ENCODE measurements around the gene OCA2.

The OCA2 gene

DNA sequence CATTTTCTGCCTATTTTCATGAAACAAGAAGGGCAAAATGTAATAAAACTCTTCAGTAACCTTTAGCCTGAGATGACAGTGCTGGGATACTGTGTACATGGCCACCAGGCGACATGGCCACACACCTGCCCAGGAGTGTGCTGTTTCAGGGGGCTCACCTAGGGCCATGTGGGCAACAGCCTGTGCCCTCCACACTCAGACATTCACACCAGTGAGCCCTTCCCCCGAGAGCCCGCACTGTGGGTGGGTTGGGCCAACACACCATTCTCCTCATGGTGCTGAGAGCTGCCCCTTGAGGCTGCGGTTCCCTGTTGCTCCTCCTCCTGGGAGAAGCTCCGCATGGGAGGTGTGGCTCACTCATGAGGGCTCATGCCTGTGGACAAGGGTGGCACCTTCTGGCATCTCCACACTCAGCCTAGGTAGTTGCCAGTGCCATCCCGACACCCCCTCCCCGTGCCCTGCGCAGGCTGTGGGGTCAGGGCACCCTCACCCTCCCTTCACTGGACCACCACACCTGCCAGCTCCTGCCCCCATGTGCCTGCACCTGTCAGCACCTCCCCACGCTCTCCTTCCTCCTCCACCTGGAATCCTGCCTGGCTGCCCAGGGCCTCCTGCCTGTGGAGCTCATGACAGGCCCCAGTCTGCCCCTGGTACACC, 19.7 kb downstream of the OCA2 start:
- no peak for DNase-seq (ENCODE audit: low spot score)

DNA sequence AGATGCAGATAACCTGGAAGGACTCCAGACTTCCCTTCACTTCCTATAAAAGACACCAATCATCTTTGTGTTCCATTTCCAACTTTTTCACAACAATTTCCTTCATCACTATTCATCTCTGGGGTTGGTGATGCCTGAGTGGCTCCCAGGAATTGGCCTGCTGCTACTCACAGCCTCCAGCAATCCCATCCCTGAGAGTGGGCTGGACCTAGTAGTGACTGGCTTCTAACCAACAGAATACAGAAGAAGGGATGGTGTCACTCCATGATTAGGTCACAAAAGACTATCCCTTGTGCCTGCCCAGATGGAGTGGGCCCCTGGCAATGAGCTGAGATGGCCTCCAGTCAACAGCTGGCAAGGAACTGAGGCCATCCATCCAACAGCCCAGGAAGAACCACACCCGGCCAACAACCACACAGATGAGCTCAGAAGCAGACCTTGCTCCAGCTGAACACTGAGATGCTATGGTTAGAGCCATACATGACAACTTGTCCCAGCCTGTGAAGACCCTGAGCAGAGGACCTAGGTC, 20.9 kb downstream of the OCA2 start:
- no peak for DNase-seq (ENCODE audit: low spot score)

GRCh38 chr15:28075573-28075972, 23.5 kb downstream of the OCA2 start:
- DNase-seq (ENCODE audit: low spot score): no peak

GRCh38 chr15:28068930-28069329, 30.2 kb downstream of the OCA2 start:
- no peak for DNase-seq (ENCODE audit: low spot score)

- no peak for DNase-seq (ENCODE audit: low spot score)
Measured at GRCh38 chr15:28066231-28066630, 32.9 kb downstream of the OCA2 start.

DNA sequence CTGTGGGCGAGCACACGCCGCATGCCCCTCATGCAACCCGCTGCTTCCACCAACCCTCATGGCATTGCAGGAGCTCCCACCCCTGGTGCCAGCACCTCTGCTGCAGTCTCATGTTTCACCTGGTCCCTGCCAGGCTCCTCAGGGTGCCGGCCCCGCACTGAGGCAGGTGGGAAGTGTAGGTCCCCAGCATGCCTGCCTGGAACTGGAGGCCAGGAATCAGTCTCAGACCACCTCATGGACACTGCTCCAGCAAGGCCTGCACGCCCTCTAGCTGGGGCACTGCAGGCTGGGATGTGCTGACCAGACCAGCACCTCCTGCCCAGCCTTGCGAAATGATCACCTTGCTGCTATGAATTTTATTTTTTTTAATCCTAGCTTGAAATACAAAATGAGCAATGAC, 39.1 kb downstream of the OCA2 start:
- DNase-seq (ENCODE audit: low spot score): no peak

- no peak for DNase-seq (ENCODE audit: low spot score)
Measured at GRCh38 chr15:28058082-28058481, 41.0 kb downstream of the OCA2 start.

DNA sequence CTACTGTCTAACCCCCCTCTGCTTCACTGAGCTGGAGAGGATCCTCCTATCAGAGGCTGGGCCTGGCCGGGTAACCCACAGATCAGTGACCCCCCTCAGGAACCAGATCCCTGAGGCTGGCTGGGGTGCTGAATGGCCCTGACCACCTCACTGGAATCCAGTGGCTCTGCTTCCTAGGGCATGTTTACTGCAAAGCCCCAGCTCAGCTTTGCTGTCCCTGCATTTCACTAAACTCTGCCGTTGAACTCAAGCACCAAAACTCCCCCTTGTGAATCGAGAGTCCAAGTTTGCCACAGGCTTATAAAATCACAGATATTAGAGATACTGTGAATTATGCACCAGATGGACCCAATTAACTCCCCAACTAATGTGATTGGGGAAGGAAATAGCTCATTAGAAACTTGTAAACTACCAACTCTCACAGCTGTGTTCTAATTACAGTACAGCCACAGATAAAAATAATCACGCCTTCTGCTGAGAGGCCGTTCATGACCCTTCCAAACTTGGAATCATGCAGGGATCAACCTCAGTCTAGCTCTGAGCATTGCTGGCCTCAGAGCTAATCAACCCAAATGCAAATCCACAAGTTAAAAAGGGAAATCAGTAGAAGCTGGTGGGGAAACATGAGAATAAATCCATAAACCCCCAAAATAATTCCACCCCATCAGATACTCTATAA, 47.0 kb downstream of the OCA2 start:
- DNase-seq (ENCODE audit: low spot score): no peak

DNA sequence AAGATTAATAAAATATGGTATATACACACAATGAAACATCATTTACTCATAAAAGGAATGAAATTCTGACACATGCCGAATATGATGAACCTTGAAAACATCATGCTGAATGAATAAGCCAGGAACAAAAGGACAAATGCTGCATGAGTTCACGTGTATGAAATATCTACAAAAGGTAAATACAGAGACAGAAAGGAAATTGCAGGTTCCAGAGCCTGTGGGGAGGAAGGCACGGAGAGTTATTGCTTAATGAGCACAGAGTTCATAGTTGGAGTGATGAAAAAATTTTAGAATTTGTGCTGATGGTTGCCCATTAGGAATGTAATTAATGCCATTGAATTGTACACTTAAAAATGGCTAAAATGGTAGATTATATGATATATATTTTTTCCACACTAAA, 49.5 kb downstream of the OCA2 start:
- DNase-seq (ENCODE audit: low spot score): no peak

DNA sequence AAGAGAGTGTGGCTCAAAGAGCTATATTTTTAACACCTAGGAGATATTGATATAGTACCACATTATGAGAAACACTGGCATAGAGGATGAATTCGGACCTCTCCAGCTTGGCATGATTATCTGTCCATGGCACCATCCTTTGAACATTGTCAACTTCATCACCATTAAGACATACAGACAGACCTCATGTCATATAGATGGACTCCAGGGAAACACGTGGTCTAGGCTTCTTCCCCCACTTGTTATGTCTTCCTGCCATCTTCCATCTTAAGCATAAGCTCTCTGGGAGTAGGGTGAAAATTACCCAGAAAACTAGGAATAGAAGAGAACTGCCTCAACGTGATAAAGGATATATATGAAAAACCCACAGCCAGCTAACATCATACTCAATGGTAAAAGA, 51.8 kb downstream of the OCA2 start:
- DNase-seq (ENCODE audit: low spot score): no peak

- DNase-seq (ENCODE audit: low spot score): no peak
Measured at GRCh38 chr15:28044121-28044672, 54.9 kb downstream of the OCA2 start.

- DNase-seq (ENCODE audit: low spot score): no peak
Measured at GRCh38 chr15:28043691-28044091, 55.4 kb downstream of the OCA2 start.

DNA sequence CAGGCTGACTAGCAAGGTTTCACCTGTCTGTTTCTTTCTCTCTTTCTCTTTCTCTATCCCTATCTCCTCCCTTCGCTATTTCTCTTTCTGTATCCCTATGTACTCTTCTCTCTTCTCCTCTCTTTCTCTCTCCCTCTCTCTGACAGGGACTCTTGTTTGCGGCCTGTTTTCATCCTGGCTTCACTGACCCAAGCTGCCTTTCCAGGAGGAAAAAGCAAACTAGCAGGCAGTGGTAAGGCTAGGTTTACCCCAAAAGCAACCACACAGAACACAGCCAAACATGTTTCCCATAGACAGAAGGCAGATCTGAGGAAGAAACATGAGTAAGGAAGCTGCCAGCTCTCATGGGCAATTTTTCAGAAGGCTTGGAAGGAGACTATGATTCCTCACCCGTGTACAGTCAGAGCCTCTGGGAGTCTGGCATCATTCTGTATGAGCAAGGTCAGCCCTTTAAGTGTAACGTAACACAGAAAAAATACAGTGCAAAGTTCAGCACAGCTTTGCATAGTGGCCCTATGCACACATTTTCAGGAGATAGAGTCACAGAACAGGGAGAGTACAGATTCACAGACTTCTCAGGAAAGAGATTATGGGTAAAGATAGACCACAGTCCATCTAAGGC, 61.0 kb downstream of the OCA2 start:
- no peak for DNase-seq (ENCODE audit: low spot score)

- no peak for DNase-seq (ENCODE audit: low spot score)
Measured at GRCh38 chr15:28033443-28033842, 65.7 kb downstream of the OCA2 start.

GRCh38 chr15:28030801-28031200, 68.3 kb downstream of the OCA2 start:
- DNase-seq (ENCODE audit: low spot score): no peak

DNA sequence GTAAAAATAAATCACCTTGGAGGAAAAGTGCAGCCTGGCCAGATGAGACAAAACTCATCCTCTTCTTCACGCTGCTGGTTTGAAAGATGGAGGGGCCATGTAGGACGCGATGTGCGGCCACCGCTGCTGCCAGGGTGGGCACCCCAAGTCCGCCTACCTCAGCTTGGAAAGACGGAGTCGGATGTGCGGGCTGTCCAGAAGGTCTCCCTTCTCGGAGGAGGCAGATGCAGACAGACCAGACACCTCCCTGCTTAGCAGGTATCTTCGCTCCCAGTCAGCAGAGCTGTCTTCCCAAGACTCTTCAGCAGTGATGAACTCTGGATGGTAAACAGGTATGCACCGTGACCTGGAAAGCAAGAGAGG, 71.4 kb downstream of the OCA2 start:
- no peak for DNase-seq (ENCODE audit: low spot score)

DNA sequence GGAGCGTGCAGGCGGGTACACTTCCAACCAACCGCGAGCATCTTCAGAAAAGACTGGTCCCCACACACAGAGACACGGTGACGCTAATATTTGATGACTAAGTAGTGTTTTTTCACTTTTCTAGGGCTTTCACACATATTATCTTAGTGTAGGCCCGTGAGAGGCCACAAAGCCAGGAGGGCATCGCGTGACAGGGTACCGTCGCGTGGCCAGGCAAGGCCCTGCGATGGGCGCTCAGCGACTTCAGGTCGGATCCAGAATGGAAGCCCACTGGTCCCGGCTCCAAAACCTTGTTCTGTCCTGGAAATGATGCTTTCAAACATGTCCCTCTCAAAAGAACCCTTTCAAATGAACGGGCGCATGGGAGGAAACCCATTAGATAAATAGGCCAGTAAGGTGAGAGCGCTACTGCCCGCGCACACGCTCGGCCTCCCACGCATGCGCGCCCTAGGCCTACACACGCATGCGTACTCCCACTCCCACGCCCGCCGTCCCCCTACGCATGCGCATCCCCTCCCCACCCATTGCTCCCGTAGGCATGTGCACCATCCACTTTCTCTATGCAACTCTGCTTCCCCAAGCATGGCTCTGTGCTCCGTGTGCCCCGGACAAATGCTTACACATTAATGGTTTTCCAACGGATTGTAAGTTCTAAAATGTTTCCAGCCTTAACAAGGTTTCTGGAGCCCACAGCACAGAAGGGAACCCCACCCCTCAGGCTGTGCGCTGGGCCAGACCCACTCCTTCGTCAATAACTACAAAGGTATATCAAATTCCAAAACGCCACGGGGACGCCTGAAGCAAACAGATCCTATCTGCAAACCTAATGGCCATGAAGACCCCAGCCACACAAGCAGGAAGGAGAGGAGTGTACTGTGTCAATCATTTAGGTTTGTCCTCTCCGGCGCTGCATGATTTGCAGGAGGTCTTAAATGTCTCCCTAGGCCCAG, 72.1 kb downstream of the OCA2 start:
- no peak for DNase-seq (ENCODE audit: low spot score)

DNA sequence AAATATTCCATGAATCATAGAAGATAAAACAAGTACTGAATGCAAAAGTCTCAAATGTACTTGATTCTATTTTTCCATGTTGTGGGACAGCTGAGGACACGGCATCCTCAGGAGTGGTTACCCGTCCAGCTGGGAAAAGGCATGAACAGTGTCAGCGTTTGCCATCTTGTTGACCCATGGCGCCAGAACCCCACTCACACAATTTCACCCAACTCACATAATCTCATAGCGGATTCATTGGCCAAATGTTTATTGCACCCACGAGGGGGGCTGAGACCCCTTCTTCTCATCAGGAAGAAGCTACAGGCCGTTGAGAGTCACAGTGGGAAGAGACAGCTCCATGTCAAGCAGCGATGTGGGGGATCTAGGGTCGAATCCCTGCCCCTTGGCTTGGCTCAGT, 72.9 kb downstream of the OCA2 start:
- DNase-seq (ENCODE audit: low spot score): no peak

GRCh38 chr15:28025413-28025812, 73.7 kb downstream of the OCA2 start:
- DNase-seq (ENCODE audit: low spot score): no peak

DNA sequence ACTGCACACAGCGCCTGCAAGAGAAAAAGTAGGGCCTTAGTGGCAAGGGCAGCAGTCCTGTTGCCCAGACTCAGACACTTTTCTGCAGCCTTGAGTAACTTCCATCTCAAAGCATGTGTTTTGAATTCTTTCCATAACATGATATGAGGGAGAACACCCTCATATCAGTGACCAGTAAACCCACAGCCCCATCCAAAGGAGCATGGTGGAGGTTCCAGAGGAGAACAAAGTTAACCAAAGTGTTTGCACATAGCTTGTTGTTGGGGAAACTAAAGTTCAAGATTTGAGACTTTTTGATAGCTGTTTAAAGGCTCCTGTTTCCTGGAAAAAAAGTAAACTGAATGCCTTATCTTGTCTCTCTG, 74.2 kb downstream of the OCA2 start:
- DNase-seq (ENCODE audit: low spot score): no peak

GRCh38 chr15:28023933-28024888, 74.9 kb downstream of the OCA2 start:
- DNase-seq (ENCODE audit: low spot score): no peak
